ENCODE data around the gene FGD2.

The FGD2 gene

DNA sequence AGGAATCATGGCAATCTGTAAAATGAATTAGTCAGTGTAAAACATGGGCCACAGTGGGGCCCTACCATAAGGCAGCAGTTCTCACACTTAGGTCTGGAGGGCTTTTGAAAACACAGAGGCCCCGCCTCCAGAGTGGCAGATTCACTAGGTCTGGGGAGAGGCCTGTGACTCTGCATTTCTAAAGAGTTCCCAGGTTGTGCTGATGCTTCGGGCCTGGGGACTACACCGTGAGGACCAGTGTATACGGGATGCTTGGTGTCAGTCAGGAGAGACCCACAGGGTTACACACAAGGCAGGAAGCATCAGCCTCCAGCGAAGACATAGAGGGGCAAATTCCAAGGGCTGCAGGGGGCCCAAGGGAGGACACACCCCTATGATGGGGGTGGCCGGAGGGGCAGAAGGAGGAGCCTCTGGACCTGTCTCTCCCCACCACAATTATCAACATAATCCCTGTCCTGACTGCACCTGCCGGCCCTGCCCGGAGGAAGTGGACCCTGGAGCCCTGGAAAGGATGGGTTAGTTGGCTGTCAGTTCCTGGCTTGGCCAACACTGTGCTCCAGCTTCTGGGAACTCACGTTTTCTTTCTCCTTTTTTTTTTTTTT is 46.7 kb downstream of the FGD2 start:
- Histone ChIP-seq H3K4me3 (IDR thresholded peaks at IDR 0.05; ENCODE audit: insufficient read depth, low read depth, low read length) (no peak overlapping the region), H3K36me3 (ENCODE audit: insufficient read depth) (no peaks in the 10 kb centered on the region), H4K20me1 (ENCODE audit: insufficient read depth) (no peaks in the 10 kb centered on the region), H3K4me1 (ENCODE audit: low read depth, poor library complexity, severe bottlenecking) (peaks cover 82% of the 10 kb centered on the region), H2AFZ (ENCODE audit: low read depth) (peak overlapping the region; percentile 79), H3K27ac (peak overlapping the region; percentile 68), H3K4me2 (peak overlapping the region; percentile 76), H3K27me3 (ENCODE audit: insufficient read depth, low read depth) (no peaks in the 10 kb centered on the region), H3K79me2 (ENCODE audit: insufficient read depth, low read depth) (no peaks in the 10 kb centered on the region), H3K9ac (peak overlapping the region; percentile 58; the same call in 1 of the 2 replicates)
- TF ChIP-seq, protein P1, sequence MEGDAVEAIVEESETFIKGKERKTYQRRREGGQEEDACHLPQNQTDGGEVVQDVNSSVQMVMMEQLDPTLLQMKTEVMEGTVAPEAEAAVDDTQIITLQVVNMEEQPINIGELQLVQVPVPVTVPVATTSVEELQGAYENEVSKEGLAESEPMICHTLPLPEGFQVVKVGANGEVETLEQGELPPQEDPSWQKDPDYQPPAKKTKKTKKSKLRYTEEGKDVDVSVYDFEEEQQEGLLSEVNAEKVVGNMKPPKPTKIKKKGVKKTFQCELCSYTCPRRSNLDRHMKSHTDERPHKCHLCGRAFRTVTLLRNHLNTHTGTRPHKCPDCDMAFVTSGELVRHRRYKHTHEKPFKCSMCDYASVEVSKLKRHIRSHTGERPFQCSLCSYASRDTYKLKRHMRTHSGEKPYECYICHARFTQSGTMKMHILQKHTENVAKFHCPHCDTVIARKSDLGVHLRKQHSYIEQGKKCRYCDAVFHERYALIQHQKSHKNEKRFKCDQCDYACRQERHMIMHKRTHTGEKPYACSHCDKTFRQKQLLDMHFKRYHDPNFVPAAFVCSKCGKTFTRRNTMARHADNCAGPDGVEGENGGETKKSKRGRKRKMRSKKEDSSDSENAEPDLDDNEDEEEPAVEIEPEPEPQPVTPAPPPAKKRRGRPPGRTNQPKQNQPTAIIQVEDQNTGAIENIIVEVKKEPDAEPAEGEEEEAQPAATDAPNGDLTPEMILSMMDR (conservative IDR thresholded peaks at IDR 0.05; ENCODE audit: low read depth, low read length), result no peak

DNA sequence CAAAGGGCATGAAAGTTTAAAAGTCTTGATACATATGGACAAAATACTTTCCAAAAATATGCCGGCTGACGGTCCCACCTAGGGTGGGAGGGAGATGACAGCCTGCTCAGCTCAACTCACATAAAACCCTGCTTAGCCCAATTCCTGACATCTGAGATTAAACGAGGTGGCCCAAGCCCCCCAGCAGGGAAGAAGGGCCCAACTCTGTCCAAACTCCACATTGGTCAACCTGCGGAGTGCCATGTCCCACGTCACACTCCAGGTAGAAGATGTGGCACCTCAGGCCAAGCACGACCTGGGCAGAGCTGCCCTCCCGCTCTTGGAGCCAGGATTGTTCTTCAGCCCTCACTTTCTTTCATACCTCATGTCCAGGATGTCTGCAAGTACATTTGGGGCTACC is 48.2 kb downstream of the FGD2 start:
- H3K9ac ChIP-seq, result no peak overlapping the region
- H3K4me3 ChIP-seq (IDR thresholded peaks at IDR 0.05; ENCODE audit: insufficient read depth, low read depth, low read length), result no peak overlapping the region
- TF ChIP-seq, protein P1 (conservative IDR thresholded peaks at IDR 0.05; ENCODE audit: low read depth, low read length), result no peak
- H3K4me1 ChIP-seq (ENCODE audit: low read depth, poor library complexity, severe bottlenecking), result peaks cover 77% of the 10 kb centered on the region
- H3K79me2 ChIP-seq (ENCODE audit: insufficient read depth, low read depth), result no peaks in the 10 kb centered on the region
- no peaks in the 10 kb centered on the region for H4K20me1 ChIP-seq (ENCODE audit: insufficient read depth)
- no peak overlapping the region for H2AFZ ChIP-seq (ENCODE audit: low read depth)
- no peaks in the 10 kb centered on the region for H3K36me3 ChIP-seq (ENCODE audit: insufficient read depth)
- H3K4me2 ChIP-seq, result no peak overlapping the region
- H3K27me3 ChIP-seq (ENCODE audit: insufficient read depth, low read depth), result no peaks in the 10 kb centered on the region
- no peak overlapping the region for H3K27ac ChIP-seq

DNA sequence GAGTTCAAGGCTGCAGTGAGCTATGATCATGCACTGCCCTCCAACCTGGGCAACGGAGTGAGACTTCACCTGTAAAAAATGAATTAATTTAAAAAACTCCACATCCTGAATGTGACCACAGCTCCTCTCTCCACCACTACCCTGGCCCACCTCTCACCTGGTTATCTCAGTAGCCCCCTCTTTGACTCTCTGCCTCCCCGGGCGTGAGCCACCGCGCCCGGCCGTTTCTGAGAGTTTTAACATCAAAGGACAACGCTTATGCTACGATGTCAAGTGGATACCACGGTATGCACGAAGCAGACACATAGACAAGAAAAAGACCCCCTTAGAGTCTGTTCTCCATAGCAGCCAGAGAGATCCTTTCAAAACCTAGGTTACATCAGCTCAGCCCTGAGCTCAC is 48.7 kb downstream of the FGD2 start:
- Histone ChIP-seq H3K27ac (no peak overlapping the region), H3K4me3 (IDR thresholded peaks at IDR 0.05; ENCODE audit: insufficient read depth, low read depth, low read length) (no peak overlapping the region), H4K20me1 (ENCODE audit: insufficient read depth) (no peaks in the 10 kb centered on the region), H3K36me3 (ENCODE audit: insufficient read depth) (no peaks in the 10 kb centered on the region), H3K27me3 (ENCODE audit: insufficient read depth, low read depth) (no peaks in the 10 kb centered on the region), H3K4me2 (no peak overlapping the region), H3K4me1 (ENCODE audit: low read depth, poor library complexity, severe bottlenecking) (peaks cover 77% of the 10 kb centered on the region), H3K79me2 (ENCODE audit: insufficient read depth, low read depth) (no peaks in the 10 kb centered on the region), H2AFZ (ENCODE audit: low read depth) (no peak overlapping the region), H3K9ac (no peak overlapping the region)
- TF ChIP-seq, protein P1 (conservative IDR thresholded peaks at IDR 0.05; ENCODE audit: low read depth, low read length), result no peak

DNA sequence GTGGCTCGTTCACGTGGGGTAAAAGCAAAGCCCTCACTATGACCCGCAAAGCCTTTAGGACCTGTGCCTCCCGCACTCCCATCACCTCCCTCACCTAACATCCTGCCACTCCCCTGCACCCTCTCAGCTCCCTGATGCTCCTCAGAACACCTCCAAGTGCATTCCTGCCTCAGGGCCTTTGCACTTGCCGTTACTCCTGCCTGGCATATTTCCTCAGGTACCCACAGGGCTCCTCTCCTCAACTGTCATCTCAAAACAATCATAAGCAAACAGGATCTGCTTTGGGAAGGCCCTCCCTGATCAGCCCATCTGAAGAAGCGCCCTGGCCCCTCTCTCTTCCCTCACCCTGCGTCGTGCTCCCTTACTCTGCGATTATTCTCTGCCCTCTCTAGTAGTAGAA is 49.1 kb downstream of the FGD2 start:
- Histone ChIP-seq H4K20me1 (ENCODE audit: insufficient read depth) (no peaks in the 10 kb centered on the region), H3K79me2 (ENCODE audit: insufficient read depth, low read depth) (no peaks in the 10 kb centered on the region), H3K4me3 (IDR thresholded peaks at IDR 0.05; ENCODE audit: insufficient read depth, low read depth, low read length) (no peak overlapping the region), H3K4me1 (ENCODE audit: low read depth, poor library complexity, severe bottlenecking) (peaks cover 77% of the 10 kb centered on the region), H3K9ac (no peak overlapping the region), H2AFZ (ENCODE audit: low read depth) (no peak overlapping the region), H3K4me2 (no peak overlapping the region), H3K27me3 (ENCODE audit: insufficient read depth, low read depth) (no peaks in the 10 kb centered on the region), H3K36me3 (ENCODE audit: insufficient read depth) (no peaks in the 10 kb centered on the region), H3K27ac (no peak overlapping the region)
- TF ChIP-seq, protein P1 (conservative IDR thresholded peaks at IDR 0.05; ENCODE audit: low read depth, low read length), result no peak
